Activated CD4-positive, alpha-beta T cell treated with anti-CD3 and anti-CD28 coated beads, Interleukin-2, amount 50 U/mL, for 48 hours (primary cell): ENCODE measurements around the gene LCOR.

Experiments
- DNase-seq, 2 experiments: peaks; one replicate each; pipeline ENCODE4 v3.0.0-alpha.2; 2020

The LCOR gene

DNA sequence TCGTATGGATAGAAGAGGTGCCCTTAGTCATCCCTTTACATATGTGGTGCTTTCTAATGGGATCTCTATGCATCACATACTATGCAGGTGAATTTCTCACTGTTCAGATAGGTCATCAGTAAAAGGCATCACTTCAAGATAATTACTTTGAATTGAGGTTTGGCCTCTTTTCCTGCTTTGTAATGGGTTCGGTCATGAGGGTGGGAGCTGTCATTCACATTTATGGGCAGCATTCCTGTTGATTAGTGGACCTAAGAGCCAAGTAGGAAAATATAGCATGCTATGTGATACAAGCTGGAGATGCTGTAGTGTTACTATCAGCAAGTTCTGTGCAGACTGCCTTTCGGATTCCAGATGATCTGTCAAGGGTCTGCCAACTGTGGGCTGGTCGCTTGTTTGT lies 156.3 kb downstream of the LCOR start:
- no peak for DNase-seq

DNA sequence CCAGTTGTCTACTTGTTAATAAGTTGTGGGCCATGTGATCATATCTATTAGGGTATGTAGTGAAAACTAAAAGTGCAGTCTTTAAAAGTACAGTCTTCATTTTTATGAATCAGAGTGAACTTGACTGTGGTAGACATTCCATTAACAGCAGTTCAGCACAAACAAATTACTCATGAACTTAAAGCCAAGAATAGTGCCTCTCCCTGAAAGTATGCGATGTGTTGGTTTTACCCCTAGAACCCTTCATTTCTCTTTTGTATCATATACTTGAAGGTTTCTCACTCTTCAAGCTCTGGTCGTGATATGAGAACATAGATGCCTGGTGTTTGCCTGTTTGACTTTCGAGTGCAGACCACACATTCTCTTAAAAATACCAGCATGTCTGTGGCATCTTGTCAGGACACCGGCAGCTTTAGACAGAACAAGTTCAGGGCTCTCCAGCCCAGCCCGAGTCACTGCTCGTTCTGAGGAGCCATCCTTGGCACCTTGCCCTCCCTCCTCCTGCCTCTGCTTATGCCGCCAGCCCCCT lies 159.3 kb downstream of the LCOR start:
- DNase-seq: no peak

DNA sequence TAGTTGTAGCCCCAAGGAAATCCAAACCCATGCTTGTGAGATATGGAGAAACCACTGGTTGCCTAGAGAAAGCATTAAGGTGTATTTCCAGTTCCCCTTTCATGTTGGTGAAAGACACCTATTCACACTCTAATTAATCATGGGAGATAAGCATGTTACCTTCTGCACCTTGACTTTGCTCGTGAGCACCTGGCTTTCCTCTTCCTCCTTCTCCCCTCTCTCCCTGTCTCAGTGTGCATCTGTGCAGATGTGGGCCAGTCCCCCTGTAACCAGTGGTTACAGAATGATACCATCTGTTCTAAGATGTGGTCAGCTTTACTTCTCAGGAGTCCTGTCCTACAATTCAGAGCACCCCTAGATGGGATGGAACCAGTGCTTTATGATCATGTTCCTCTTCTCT lies 160.6 kb downstream of the LCOR start:
- DNase-seq: no peak

DNA sequence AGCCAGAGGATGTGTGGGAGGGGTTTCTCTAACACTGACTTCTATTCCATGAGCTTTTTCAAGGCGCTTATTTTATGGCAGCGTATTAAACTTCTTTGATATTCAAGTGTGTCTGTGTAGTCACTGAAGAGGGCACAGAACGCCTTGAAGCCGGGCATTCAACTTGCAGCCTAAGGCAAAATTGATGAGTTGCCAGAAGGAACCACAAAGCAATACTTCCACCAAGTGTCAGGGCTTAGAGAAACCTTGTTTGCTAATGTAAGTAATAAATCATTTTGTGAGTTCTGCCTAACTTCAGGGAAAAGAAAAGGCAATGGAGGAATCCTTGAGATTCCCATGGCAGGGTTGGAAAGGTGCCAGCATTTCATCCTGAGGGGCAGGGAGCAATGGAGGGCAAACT lies 163.8 kb downstream of the LCOR start:
- DNase-seq: no peak

DNA sequence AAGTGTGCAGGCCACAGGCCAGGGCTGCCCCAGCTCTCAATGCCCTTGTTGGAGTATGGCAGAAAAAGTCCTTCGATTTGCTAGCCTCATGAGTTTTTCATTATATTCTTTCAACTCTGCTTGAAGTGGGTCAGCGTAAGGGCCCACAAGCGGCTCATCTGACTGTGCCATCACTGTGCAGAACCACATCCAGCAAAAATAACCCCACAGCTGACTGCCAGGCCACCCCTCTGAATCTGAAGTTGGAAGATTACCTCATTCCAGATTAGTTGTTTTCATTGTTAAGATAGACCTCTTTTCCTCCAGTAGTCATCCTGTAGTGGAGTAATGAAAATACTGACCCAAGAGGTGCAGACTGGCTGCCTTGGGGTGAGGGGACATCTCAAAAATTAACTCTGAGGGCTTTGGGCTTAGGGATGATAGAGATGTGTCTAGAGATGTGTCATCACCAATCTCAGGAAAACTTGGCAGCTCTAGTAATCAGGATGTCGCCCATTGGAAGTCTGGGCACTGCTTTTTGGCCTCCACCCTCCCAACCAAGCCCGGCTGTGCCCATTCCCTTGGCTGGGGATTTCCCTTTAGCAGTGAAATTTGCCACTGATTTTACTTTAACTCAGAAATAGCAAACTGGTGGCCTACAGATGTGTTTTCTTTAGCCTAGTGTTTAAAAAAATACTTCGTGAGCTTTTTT lies 164.3 kb downstream of the LCOR start:
- no peak for DNase-seq

DNA sequence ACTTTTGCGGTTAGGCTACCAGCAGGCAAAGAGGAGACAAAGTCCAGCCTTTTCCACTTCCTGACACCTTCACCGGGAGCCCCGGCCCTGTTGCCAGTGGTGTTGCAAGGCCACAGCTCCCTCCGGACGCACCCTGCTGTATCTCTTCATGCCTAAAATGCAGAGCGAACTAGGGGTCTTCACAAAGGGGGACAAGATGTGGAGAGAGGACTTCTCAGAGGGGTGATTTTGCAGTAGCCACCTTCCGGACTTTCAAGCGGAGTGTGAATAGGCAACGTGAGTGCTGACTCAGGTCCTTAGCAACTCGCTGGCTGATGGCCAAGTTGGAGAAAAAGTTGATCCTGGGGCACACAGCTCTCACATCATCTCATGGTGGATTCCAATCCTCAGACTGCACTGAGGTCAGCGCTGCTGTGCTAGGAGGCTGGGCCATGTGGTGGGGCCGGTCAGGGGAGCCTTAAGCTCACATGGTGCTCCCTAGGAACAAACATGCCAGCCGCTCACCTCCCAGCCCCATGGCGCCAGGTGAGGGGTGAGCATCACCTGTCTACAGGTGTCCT lies 166.3 kb downstream of the LCOR start:
- DNase-seq: no peak

DNA sequence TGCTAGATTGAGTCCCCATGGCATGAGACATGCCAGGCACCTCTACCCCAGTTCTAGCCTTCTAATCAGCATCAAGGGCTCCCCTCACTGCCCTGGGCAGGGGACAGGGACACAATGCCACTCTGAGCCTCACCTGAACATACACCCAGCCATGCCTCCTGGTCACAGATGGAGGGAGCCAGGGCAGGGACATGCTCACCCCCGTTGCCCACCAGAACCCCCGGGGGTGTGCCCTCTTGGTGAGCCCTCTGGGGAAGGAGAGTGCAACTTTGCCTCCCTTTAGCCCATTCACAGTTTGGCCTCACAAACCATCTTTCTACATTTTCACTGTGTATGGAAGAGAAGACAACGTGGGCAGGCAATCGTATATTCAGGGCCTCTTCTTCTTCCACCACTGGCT lies 167.2 kb downstream of the LCOR start:
- no peak for DNase-seq

DNA sequence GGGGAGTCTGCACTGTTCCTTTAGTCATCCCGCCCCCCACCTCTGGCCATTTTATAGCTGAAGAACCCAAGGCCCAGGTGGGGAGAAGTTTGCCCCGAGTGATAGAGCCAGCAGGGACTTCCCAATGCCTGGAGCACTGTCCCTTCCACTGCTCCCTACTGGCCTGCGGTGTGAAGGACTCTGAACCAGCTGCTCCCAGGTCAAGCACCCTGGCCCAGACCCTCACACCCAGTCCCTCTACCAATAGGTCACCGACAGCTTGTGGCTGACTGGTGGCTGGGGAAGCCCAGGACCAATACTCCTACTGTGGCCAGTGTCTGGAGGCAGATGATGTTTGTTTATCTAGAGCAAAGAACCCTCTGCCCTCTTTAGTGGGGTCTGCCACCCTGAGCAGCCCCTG lies 167.9 kb downstream of the LCOR start:
- DNase-seq: no peak

DNA sequence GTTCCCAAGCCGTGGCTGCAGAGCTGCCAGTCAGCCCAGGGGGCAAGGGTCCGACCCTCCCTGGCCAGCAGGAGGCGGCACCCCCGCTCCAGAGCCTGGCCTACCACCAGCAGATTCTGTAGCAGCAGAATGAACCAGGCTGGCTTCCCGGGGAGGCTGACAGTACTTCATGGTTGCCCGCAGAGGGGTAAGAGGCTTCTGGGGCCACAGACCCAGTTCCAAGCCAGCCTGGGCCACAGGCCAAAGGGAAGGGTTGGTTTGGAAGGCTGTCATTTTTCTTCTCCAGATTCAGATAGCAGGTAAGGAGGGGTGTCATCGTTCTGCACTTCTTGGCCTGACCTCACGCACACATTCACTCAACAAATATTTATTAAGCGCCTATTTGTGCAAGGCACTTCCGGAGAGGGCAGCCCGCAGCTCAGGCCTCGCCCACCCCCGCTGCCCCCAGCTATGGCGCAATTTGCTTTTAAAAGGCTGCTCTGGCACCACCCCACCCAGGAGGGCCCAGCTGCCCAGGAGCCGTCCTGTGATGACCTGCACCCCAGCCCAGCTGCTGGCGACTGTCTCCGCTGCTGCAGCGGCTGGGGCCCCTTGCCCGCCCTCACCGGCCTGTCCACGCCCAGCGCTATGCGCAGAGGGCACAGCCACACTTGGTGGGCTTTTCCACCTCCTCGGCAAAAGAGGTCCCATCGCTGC lies 168.5 kb downstream of the LCOR start:
- DNase-seq: no peak

DNA sequence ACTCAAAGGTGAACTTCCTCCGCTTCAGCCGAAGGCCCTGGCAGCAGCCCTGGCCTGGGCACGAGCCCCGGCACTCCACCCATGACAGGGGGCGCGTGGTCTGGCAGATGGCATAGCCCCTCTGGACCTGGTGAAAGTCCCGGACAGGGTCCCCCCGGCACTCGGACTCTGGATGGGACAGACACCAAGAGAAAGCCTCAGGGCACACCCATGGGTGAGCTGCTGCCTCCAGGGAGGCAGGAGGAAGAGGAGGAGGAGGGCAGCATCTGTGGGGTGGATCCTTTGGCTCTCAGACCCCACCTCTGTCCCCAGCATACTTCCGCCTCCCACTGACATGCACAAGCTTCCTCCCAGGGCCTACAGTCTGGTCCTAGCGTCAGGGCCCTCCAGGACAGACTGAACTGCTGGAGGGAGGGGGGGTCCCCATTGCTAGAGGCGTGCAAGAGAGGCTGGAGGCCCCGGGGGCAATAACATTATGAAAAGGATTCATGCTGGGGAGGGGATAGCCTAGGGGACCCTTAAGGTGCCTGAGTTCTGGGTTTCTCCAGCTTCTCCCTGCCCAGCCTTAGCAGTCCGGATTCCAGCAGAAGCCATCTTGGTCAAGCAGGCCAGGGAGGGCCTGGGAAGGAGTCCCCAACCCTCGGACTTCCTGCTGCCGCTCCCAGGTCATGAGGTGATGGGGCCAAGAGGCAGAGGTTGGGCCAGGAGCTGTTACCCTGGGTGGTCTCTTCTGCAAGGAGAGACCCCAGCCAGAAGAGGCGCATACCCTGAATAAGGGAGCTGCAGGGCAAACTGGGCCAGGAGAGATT lies 169.3 kb downstream of the LCOR start:
- DNase-seq: no peak

DNA sequence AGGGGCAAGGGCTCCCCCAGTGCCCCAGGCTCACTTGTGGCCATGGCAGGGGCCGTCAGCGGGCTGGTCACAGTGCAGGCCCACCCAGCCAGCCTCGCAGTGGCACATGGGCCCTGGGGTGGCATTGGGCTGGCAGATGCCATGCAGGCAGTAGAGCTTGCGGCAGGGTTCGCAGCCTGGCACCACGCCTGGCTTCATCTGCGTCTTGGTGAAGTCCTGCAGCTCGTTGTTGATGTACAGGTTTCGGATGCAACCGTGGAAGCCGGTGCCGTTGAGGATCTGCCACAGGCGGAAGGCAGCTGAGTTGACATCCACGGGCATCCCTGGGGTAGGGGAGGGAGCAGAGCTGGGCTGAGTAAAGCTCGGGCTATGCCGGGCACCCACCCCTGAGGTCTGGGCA lies 170.6 kb downstream of the LCOR start:
- DNase-seq: no peak

DNA sequence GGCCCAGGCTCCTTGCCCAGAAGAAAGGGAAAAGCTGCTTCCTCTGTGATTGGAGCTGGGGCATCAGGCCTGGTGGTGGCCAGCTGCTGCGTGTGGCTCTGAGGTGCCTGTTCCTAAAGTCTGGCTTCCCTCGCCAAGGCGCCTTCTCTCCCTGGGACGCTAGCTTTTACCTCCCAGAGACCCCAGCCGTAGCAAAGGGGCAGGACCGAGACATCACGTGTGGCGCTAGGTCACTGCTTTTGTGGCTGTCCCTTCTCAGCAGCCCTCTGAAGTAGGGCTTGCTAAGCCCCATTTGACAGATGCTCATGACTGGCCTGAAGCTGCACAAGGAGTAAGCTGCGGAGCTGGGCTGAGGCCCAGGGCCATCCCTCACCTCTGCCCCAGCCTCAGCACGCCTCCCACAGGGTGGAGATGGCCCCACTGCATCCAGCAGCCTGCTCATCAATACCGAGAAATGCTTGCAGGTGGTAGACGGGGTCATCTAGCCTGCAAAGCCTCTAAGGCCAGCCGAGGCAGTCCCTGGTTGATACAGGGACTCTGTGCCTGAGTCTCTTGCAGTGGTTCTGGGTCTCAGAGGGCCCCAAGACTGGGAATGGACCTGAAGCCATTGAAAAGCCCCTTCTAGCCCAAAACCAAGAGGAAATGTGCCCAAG lies 171.2 kb downstream of the LCOR start:
- DNase-seq: no peak

DNA sequence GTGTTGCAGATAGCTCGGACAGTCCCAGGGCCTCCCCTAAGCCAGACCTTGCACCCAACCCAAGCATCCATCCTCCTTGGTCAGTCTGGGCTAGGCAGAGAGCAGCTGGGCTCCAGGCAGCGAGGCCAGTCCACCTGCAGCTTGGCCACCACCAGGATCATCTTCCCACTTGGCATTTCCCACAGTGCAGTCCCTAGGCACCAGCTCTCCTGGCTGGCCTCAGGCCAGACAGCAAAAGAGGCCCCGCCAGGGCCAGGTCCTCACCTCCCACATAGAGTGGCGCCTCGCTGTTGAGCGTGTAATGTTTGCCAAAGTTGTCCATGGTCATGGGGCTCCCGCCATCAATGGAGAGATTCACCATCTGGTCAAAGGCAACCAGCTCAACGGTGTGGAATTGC lies 171.7 kb downstream of the LCOR start:
- DNase-seq: no peak

DNA sequence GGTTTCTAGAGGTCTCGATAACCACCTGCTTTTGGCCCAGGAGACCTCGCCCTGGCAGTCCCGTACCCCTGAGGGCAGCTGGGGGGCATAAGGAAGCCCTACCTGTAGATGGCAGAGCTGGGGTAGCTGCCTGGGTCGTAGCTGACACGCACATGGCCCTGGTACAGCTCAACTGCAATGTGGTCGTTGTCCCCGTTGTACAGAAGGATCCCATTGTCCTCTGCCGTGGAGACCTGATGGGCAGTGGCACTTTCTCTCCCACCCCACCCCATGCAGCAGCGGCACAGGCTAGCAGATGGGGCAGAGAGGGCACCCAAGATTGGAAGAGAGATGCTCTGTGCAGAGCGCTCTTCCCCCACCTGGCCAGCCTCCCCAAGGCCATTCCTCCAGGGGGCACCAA lies 172.5 kb downstream of the LCOR start:
- DNase-seq: no peak

DNA sequence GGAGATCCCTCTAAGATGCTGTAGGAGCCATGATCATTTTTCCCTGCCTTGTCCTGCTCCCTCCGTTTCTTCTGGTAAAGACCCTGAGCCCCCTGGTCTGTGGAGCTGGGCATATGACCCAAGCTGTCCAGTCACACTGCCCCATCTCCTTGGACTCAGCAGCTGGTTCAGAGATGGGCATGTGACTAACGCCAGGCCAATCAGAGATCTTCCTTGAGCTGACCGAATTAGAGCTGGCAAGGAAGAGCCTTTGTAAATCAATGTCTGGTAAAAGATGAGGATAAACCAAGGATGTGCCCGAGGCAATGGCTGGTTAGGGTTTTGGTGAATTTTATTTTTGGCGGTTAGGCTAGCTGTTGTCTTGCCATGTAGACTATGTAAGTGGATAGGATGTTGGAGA lies 173.3 kb downstream of the LCOR start:
- DNase-seq: no peak

DNA sequence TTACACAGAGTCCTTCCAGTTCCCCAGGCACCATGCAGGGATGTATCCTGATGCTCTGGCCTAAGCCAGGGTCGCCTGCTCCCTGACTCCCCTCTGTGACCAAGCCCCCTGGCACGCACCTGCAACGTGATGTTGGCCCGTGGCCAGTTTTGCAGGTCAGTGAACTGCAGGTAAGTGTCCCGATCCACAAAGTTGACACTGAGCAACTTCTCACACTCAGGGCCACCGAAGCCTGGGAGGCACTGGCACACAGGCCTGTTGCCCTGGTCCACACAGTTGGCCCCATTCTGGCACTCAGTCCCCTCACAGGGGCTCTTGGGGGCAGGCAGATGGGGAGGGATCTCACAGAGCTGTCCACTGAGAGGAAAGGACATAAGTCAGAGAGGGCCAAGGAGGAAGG lies 174.3 kb downstream of the LCOR start:
- no peak for DNase-seq

DNA sequence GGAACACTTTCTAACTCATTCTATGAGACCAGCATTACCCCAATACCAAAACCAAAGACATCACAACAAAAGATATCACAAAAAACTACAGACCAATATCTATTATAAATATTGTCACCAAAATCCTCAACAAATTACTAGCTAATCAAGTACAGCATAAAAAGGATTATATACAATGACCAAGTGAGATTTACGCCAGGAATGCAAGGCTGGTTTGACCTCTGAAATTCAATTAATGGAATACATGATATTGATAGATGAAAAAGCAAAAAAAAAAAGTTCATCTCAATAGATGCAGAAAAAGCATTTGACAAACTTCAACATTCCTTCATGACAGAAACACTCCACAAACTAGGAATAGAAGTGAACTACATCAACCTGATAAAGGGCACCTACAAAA lies 175.3 kb downstream of the LCOR start:
- DNase-seq: no peak

DNA sequence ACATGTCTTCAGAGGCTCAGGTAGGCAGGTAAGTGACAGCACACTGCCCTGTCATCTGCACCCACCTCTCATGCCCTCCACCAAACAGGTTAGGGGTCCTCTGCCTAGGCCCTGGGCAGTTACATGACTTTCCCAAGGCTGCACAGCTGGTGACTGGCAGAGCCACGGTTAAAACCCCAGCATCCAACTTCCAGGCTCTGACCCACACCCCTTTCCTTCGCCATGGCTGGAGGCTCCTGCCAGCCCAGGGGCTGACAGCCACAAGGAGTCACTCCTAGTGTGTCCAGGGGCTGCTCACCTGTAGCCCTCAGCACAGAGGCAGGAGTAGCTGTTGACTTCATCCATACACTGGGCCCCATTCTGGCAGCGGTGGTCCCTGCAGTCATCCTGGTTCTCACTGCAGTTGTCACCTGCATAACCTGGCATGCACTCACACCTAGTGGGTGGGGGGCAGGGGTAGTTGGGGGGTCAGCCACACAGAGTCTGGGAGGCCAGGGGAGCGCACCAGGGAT lies 178.7 kb downstream of the LCOR start:
- DNase-seq: no peak

DNA sequence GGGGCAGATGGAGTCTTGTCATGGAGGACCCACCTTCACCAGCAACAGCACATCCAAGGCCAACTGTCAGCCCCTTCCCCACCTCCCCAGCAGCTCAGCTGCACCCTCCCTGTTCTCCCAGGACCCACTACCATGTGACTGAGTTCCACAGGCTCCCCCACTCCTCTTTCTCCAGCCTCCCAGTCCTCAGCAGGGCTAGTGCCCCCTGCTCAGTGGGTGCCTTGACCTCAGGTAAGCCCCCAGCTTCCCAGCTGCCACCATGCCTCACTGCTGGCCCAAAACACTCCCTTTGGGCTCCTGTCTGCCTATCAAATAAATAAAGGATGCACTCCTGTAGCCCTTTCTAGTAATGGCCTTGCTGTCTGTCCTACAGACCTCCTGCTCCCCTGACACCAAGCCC lies 179.3 kb downstream of the LCOR start:
- no peak for DNase-seq

DNA sequence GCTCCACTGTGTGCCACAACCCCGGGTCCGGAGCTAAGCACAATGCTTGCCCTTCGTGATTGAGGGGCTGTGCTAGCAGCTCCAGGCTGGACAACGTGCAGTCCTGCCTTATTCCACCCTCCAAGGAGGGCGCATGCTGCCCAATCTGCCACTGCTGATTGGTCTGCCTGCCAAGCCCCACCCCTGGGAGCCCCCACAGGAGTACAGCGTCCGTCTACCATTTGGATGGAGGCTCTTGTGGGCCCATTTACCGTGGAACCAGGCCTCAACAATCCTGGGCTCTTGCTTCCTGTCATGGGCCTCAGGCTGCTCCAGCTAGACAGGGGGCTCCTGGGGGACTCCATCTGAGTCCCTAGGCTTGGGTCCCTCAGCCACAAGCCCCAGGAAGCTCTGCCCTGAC lies 180.4 kb downstream of the LCOR start:
- no peak for DNase-seq

DNA sequence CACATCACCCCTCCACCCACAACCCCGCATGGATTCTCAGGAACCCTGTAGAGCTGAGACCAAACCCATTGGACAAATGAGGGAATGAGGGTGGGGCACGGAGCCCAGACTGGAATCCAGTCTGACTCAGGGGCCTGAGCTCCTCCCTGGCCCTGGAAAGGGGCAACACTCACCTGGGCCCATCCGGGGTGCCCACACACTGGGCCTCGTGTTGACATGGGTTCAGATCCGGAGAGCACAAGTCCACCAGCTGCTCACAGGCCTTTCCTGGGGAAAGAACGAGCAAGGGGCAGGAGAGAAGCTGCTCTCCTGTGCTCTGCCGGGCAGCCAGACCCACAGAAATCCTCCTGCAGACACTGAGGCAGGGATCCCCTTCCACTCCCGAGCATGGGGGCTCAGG lies 181.5 kb downstream of the LCOR start:
- DNase-seq: no peak

DNA sequence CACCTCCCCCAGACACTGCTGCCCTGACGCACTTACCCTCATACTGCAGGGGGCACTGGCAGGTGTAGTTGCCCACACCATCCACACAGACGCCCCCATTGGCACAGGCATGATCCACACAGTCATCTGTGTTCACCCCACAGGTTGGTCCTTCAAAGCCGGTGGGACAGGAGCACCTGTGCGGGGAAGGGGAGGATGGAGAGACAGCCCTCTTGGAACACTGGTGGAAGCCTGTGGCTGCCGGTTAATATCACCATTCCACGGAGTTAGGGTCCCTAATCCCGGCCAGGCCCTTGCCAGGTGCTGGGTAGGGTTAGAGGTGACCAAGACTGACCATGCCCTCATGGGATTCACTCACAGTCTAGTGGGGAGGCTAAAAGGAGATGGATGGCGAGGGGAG lies 181.9 kb downstream of the LCOR start:
- no peak for DNase-seq

DNA sequence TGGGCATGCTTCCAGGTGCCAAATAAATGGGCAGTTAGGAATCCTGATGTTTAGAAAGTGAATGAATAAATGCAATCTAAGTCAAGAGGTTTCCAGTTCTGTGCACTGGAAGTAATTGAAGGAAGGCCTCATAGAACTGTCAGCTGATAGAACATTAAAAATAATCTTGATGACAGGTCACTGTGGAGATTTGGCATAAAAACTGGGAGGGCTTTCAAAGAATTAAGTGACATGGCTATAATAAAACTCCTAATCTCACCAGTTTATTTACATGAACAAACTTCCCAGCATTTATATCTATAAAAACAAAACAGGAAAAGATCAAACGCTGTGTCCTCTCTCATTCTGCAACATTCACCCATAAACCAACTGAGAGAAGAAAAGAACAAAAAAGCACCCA lies 183.1 kb downstream of the LCOR start:
- no peak for DNase-seq
